ENCODE results near the gene ACSBG1.
A peak's percentile ranks its signal among the peaks of the same experiment; 100 is the strongest.

ACSBG1 gene, protein sequence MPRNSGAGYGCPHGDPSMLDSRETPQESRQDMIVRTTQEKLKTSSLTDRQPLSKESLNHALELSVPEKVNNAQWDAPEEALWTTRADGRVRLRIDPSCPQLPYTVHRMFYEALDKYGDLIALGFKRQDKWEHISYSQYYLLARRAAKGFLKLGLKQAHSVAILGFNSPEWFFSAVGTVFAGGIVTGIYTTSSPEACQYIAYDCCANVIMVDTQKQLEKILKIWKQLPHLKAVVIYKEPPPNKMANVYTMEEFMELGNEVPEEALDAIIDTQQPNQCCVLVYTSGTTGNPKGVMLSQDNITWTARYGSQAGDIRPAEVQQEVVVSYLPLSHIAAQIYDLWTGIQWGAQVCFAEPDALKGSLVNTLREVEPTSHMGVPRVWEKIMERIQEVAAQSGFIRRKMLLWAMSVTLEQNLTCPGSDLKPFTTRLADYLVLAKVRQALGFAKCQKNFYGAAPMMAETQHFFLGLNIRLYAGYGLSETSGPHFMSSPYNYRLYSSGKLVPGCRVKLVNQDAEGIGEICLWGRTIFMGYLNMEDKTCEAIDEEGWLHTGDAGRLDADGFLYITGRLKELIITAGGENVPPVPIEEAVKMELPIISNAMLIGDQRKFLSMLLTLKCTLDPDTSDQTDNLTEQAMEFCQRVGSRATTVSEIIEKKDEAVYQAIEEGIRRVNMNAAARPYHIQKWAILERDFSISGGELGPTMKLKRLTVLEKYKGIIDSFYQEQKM

DNA sequence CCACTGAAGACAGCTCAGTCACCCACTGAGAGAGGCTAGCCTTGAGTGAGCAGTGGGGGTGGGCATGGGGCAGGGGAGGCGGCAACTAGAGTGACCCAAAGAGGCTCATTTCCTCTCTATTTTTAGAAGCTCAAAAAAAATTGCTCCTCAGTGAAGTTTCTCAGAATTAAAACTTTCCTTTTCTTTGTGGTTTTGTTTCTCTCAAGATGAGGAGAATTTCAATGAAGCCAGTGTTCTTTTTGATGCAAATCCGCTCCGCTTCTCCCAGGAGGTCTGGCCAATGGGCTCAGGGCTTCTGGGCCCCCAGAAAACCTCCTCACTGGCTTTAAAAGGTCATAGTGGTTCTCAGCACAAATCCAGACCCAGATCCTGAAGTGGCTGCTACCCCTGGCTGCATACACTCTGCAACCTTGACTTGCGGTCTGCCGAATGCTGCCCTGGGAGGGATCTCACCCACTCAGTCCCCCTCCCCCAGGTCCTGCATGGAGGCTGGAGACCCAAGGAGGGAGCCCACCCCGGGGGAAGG lies at the start of gene ACSBG1:
Gene ACSBG1 (minus strand): TSS at position 51 of the 526 bp plus-strand sequence. CDS start 64 bp downstream, outside the sequence.
- DNase-seq (ENCODE audit: low read depth in 2 of 2), result no peak

- DNase-seq (ENCODE audit: low read depth in 2 of 2), result no peak
These were observed 48.0 kb upstream of the ACSBG1 start for GRCh38 chr15:78282324-78282723.

DNA sequence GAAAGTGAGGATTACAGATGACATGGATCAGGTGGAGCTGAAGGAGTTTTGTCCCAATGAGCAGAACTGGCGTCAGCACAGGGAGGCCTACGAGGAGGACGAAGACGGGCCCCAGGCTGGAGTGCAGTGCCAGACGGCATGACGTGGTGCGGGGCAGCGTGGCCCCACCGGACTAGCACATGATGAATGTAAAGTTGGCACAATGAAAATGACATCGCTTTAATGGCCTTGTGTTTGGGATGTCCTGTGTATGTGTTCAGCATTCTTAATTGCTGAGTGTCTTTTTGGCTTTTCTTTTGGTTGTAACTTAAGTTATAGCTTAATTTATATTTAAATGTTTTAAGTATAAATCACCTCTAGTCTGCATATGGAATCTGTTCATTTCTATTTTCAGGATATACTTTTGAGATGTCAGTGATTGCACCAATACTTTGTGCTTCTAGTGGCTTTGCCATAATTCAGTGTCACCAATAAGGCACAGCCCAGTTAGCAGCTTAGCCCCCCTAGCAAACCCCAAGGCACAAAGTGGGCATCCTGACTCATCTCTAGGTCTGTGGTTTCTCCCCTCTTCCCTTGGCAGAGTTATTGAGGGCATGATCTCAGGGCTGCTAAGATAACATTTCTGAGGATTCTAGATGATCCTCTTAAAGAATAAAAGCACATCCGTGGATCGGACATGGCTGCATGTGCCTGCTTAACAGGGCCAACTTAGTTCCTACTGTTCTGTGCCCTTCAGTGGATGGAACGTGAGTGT lies 46.1 kb upstream of the ACSBG1 start:
- no peak for DNase-seq (ENCODE audit: low read depth in 2 of 2)

- DNase-seq (ENCODE audit: low read depth in 2 of 2), result no peak
These were observed 41.9 kb upstream of the ACSBG1 start for GRCh38 chr15:78276064-78276943.

GRCh38 chr15:78274994-78275393 lies 40.6 kb upstream of the ACSBG1 start:
- no peak for DNase-seq (ENCODE audit: low read depth in 2 of 2)

- no peak for DNase-seq (ENCODE audit: low read depth in 2 of 2)
These were observed 38.4 kb upstream of the ACSBG1 start for GRCh38 chr15:78272776-78273175.

DNA sequence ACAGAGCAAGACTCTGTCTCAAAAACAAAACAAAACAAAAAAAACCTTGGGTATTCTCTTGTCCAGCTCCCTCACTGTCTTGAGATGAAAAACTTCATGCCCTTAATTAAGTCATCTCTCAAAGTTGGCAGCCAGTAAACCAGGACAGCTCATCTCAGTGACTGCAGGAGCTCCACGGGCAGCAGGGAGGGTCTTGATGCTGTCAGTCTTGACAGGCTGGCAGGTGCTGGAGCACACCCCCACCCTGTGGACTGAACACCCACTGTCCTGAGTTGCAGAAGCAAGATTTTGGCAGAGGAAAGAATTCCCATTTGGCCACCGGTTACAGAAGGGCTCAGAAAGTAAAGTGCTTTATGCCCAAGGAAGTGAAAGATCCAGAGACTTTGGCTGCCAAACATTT lies 38.0 kb upstream of the ACSBG1 start:
- no peak for DNase-seq (ENCODE audit: low read depth in 2 of 2)

DNA sequence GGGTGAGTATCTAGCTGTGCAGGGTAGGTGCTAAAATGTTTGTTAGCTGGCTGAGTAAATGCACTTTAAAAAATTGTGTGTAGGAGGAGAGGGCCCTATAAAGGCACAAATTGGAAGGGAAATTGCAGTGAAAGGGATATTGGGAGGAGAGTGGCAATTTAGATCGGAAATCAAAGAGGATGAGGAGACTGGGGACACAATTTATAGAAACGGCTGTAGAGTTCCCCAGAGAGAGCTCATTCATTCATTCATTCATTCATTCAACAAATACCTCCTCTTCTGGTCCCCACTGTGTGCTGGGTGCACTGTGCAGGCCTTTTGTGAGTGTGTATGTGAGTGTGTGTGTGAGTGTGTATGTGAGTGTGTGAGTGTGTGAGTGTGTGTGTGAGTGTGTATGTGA lies 32.4 kb upstream of the ACSBG1 start:
- no peak for DNase-seq (ENCODE audit: low read depth in 2 of 2)

DNA sequence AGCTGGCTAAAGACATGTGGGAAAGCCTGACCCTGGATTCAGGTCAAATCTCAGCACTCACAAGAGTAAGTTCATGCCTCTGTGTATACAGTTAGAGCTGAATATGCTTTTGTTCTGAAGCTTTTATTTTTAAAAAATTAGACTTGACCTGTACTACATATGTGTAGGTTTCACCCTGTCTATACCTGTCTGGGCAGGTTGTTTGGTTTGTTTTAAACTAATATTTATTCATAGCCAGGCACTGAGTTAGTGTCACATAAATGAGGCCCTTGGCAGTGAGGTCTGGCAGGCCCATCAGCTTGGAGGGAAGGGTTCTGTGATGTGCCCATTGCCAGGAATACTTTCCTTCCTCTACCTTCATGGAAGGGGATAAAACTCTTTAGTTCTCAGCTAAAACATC lies 31.9 kb upstream of the ACSBG1 start:
- no peak for DNase-seq (ENCODE audit: low read depth in 2 of 2)

DNA sequence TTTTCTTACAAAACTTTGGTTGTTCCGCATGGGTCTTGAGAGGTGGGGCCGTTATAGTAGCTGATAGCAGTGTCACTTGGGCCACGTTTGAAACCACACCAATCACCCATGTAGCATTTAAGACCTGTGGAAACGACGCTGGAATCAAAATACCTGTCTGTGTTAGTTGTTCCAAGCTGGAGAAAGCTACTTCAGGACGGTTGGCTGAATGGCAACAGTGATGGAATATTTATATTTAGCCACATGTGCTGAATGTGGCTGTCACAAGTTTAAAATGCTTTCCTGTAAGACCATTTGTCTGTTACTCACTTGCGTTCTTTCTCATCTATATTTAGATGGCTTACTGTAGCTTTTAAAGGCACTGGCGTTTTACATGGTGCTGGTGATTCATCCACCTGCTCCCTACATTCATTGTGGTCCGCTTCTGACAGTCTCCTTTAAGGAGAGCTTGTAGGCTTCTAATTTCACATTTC lies 31.4 kb upstream of the ACSBG1 start:
- no peak for DNase-seq (ENCODE audit: low read depth in 2 of 2)

GRCh38 chr15:78265137-78265460 lies 30.7 kb upstream of the ACSBG1 start:
- no peak for DNase-seq (ENCODE audit: low read depth in 2 of 2)

GRCh38 chr15:78264304-78265136 lies 30.2 kb upstream of the ACSBG1 start, which contains the start of gene DNAJA4:
TSS of gene DNAJA4 (plus strand) at chr15:78264562. CDS start at chr15:78264764, 202 bp downstream.
- peak; percentile 25 to 36 for DNase-seq (ENCODE audit: low read depth in 2 of 2)

- DNase-seq (ENCODE audit: low read depth in 2 of 2), result no peak
These were observed 29.5 kb upstream of the ACSBG1 start for GRCh38 chr15:78263907-78264303.

DNA sequence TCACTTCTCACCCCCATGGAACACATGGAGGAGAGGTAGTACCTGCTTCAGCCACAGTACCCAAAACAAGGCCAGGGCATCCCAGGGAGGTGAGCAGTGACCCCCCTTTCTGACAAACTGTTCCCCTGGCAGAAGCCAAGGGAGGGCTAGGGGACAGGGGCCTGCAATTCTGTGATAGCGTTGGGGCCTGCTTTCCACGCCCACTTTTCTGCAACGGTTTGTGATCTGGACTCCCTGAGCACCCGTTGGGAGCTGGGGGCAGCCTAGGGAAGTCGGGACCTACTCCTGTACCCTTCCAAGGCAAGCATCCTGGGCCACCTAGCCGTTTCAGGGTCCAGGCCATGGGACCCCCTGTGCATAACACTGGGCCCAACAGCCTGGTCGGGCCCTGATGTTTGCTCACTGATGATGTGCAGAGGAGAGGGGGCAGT lies 29.0 kb upstream of the ACSBG1 start:
- no peak for DNase-seq (ENCODE audit: low read depth in 2 of 2)

GRCh38 chr15:78261062-78261461 lies 26.7 kb upstream of the ACSBG1 start:
- DNase-seq (ENCODE audit: low read depth in 2 of 2), result no peak

DNA sequence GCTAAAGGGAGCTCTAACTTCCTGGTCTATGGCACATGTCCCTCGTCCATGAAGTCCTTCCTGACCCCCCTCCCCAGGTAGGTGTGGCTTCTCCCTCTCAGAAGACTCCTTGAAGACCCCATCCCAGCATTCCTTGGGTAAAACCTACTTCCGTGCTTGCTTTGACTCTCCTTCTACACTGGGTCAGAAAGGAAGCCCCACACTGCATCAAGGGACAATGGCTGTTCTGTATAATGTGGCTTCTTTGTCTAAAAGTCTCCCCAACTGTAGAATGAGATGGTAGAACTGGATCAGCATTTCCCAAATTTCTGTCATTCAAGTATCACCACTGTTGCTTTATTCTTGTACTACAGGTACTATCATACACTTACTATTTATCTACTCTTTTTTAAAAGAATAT lies 26.1 kb upstream of the ACSBG1 start:
- no peak for DNase-seq (ENCODE audit: low read depth in 2 of 2)

DNA sequence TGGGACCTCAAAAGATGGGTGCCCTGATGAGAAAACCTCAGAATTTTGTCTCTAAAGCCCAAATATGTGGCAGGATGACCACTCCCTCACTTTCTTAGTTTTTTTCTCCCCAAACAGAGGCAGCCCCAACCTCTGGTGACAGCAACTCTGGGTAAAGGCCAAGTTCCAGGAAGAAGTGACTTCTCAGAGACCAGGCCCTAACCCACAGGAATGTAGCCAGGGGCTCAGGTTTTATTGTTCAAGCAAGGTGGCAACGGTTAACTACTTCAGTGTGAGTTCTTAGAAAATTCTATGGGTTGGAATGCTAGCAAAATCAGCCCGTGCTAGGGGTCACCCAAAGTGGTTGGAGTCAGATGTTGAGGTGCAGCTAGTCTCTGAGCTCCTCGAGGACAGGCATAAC lies 24.9 kb upstream of the ACSBG1 start:
- DNase-seq (ENCODE audit: low read depth in 2 of 2), result no peak

DNA sequence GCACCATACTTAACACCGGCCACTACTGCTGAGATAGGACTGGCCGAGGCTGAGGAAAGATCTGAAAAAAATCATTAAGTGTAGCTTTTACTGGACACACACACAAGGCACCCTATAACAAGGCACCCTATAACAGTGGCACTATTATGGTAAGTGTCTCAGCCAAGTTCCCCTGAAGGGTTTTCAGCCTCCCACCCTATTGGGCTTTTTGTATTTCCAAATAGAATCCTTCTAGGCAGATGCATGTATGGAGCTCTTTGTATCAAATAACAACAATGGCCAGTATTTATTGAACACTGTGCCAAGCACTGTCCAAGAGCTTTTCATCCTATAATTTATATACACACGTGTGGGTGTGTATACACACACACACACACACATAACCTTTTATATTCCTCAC lies 23.3 kb upstream of the ACSBG1 start:
- no peak for DNase-seq (ENCODE audit: low read depth in 2 of 2)

DNA sequence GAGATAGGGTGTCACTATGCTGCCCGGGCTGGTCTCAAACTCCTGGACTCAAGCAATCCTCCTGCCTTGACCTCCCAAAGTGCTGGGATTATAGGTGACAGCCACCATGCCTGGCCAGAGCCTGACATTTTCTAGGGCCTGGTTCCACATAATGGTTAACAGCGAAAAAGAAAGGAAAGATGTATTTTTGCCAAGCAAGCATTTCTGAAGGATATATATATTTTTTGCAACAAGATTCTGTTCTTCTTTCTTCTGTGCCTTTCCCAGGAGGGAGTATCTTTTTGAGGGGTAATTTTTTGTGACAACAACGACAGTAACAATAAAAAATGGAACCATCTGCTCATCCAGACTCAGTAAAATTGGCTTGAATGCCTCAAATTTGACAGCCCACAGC lies 21.7 kb upstream of the ACSBG1 start:
- no peak for DNase-seq (ENCODE audit: low read depth in 2 of 2)

- no peak for DNase-seq (ENCODE audit: low read depth in 2 of 2)
These were observed 21.2 kb upstream of the ACSBG1 start for GRCh38 chr15:78255421-78256043.

Data from stimulated activated CD4-positive, alpha-beta T cell treated with anti-CD3 and anti-CD28 coated beads, Interleukin-15, amount 100 ng/mL, for 48 hours (primary cell).